GM12878 (cell line): Measurements from ENCODE around the gene AAMP.

Source experiments
- CREB1 ChIP-seq: IDR thresholded peaks from 2 replicates; pipeline ENCODE4 v1.6.1; 2012; ENCODE audit warnings: low read depth, mild to moderate bottlenecking, inconsistent platforms
- EP300 ChIP-seq, 2 experiments: fragments of 150-350 bp in 1 of 2; IDR thresholded peaks; 2 replicates each; pipeline ENCODE4 v1.6.1; 2011 to 2012; ENCODE audit warnings: low read depth in 2 of 2, low read length in 2 of 2, borderline replicate concordance in 1 of 2, improper control_type of control experiment in 1 of 2, inconsistent platforms in 1 of 2; ENCODE audit not compliant: control insufficient read depth in 1 of 2
- EZH2 ChIP-seq: IDR thresholded peaks from 2 replicates; pipeline ENCODE4 v1.6.1; 2012; ENCODE audit warnings: low read depth, mild to moderate bottlenecking, control low read depth, inconsistent platforms, low read length, borderline replicate concordance; ENCODE audit not compliant: control insufficient read depth
- HDGF ChIP-seq: fragments of 450-650 bp; IDR thresholded peaks from 2 replicates; pipeline ENCODE4 v1.6.1; 2016; ENCODE audit warnings: antibody characterized with exemption
- JUND ChIP-seq: IDR thresholded peaks from 2 replicates; pipeline ENCODE4 v1.6.1; 2012; ENCODE audit warnings: low read depth, mild to moderate bottlenecking, low read length, improper control_type of control experiment, moderate library complexity
- NR2C2 ChIP-seq: IDR thresholded peaks from 2 replicates; pipeline ENCODE4 v1.6.1; 2011; ENCODE audit warnings: borderline replicate concordance, low read depth; ENCODE audit not compliant: control insufficient read depth, insufficient read length
- NRF1 ChIP-seq: conservative IDR thresholded peaks from 2 replicates; pipeline ENCODE4 v1.6.1; 2011; ENCODE audit warnings: mild to moderate bottlenecking, low read depth, low read length, improper control_type of control experiment
- PAX8 ChIP-seq: fragments of 450-650 bp; IDR thresholded peaks from 2 replicates; pipeline ENCODE4 v1.6.1; 2017; ENCODE audit warnings: mild to moderate bottlenecking, moderate library complexity
- POLR2A ChIP-seq: IDR thresholded peaks from 2 replicates; pipeline ENCODE4 v1.6.1; 2011; ENCODE audit warnings: low read depth, mild to moderate bottlenecking, low read length
- ZBED1 ChIP-seq: IDR thresholded peaks from 2 replicates; pipeline ENCODE4 v1.6.1; 2016; ENCODE audit warnings: borderline replicate concordance
- TF ChIP-seq, protein P1 (sequence below): fragments of 450-650 bp; IDR thresholded peaks from 2 replicates; pipeline ENCODE4 v1.6.1; 2014; ENCODE audit warnings: mild to moderate bottlenecking
- TF ChIP-seq, protein P2 (sequence below), 3 experiments: IDR thresholded peaks in 2 of 3; conservative IDR thresholded peaks in 1 of 3; 2 replicates each; pipeline ENCODE4 v1.5.1; 2011; ENCODE audit warnings: low read depth in 3 of 3, low read length in 3 of 3, mild to moderate bottlenecking in 3 of 3, control low read depth in 2 of 3, moderate library complexity in 2 of 3, inconsistent platforms in 1 of 3, mixed read lengths in 1 of 3; ENCODE audit not compliant: control insufficient read depth in 2 of 3, insufficient read depth in 1 of 3; ENCODE audit errors: extremely low read depth in 1 of 3

DNA sequence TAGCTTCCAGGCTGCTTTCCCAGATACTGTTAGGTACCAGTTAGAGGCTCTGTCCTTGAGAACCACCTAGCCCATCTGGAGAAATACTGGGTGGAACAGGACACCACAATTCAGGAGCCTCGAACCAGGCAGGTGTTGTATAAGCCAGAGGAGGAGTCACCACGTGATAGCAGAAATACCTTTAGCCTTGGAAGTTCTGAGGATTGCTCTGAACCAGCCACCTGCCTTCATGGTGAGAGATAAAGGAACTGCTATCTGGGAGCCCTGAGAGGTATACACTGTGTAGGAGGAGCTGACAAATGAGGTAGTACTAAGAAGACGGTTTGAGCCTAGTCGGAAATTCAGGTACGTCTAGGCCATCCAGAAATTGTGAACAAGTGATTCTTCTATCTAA is 16.7 kb downstream of the AAMP start:
- TF ChIP-seq, protein P1, sequence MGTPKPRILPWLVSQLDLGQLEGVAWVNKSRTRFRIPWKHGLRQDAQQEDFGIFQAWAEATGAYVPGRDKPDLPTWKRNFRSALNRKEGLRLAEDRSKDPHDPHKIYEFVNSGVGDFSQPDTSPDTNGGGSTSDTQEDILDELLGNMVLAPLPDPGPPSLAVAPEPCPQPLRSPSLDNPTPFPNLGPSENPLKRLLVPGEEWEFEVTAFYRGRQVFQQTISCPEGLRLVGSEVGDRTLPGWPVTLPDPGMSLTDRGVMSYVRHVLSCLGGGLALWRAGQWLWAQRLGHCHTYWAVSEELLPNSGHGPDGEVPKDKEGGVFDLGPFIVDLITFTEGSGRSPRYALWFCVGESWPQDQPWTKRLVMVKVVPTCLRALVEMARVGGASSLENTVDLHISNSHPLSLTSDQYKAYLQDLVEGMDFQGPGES: no peak
- TF ChIP-seq CREB1 (no peak), JUND (no peak), ZBED1 (no peak), POLR2A (no peak), HDGF (no peak), PAX8 (no peak), NRF1 (no peak), NR2C2 (no peak), EP300 (IDR thresholded peaks at IDR 0.05; ENCODE audit: borderline replicate concordance in 1 of 2, control insufficient read depth in 1 of 2, low read depth in 2 of 2, low read length in 2 of 2) (no peak), EZH2 (no peak)
- TF ChIP-seq, protein P2, sequence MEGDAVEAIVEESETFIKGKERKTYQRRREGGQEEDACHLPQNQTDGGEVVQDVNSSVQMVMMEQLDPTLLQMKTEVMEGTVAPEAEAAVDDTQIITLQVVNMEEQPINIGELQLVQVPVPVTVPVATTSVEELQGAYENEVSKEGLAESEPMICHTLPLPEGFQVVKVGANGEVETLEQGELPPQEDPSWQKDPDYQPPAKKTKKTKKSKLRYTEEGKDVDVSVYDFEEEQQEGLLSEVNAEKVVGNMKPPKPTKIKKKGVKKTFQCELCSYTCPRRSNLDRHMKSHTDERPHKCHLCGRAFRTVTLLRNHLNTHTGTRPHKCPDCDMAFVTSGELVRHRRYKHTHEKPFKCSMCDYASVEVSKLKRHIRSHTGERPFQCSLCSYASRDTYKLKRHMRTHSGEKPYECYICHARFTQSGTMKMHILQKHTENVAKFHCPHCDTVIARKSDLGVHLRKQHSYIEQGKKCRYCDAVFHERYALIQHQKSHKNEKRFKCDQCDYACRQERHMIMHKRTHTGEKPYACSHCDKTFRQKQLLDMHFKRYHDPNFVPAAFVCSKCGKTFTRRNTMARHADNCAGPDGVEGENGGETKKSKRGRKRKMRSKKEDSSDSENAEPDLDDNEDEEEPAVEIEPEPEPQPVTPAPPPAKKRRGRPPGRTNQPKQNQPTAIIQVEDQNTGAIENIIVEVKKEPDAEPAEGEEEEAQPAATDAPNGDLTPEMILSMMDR (IDR thresholded peaks at IDR 0.05 in 2 of 3, conservative IDR thresholded peaks at IDR 0.05 in 1 of 3; ENCODE audit: control insufficient read depth in 2 of 3, extremely low read depth in 1 of 3, insufficient read depth in 1 of 3, low read depth in 3 of 3, low read length in 3 of 3): no peak
